EH (cell line): ENCODE measurements around the gene ZNF74.

Experiments used
- DNase-seq: peaks from one replicate; pipeline ENCODE4 v3.0.0-alpha.2; 2015; ENCODE audit warnings: low read depth

Gene ZNF74

DNA sequence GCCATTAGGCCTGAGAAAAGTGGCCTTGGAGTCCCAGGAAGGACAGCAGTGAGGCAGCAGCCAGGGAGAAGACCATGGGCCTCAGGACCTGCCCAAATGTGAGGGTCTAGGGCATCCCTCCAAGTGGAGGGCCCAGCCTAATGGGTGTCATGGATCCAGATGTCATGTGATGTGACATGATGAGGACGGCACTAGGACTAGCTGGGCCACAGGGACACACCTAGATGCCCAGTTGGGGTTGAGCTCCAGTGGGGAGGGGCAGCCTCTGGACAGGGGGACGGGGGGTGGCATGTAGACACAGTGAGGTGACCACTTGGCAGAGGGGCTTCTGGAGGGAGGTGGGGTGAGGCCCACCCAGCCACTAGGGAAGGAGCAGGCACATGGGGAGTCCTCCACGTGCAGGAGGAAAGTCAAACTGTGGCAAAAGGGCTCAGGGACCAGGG, 38.3 kb downstream of the ZNF74 start:
- no peak for DNase-seq

DNA sequence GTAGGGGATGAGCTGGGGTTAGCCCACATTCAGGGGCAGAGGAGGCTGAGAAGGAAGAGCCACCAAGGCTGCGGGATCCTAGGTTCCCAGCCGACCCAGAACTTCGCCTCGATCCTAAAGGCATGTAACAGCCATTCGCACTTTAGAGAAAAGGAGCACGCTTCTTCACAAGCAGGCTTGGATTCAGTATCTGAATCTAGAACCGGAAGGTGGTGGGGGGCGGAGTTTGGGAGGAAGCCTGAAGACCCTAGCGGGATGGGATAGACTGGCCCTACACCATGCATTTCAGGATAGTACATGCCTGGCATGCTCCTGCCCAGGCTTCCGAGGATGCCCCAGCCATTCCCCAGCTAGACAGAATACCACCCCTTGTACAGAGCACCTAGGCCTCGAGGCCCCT, 39.2 kb downstream of the ZNF74 start:
- no peak for DNase-seq

DNA sequence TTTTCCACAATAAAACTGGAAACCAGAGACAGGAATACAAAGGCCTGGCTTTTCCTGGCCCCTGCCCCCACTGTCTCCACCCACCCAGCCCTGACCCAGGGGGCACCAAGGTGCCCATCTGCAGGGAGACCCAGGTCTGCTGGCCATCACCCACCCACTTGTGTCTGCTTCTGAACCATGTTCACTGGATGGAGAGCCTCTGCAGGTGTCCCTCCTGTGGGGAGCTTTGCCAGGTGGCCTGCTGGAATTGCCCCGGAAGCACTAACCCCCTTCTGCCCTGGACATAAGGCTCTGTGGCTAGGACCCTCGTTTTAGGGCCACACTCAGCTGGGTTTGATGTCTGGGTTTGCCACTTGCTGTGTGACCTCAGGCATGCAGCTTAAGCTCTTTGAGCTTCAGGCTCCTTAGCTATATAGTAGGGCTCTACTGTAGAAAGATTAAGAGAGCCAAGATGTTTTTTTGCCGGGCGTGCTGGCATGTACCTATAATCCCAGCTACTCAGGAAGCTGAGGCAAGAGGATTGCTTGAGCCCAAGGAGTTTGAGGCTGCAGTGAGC, 39.8 kb downstream of the ZNF74 start:
- DNase-seq: no peak

DNA sequence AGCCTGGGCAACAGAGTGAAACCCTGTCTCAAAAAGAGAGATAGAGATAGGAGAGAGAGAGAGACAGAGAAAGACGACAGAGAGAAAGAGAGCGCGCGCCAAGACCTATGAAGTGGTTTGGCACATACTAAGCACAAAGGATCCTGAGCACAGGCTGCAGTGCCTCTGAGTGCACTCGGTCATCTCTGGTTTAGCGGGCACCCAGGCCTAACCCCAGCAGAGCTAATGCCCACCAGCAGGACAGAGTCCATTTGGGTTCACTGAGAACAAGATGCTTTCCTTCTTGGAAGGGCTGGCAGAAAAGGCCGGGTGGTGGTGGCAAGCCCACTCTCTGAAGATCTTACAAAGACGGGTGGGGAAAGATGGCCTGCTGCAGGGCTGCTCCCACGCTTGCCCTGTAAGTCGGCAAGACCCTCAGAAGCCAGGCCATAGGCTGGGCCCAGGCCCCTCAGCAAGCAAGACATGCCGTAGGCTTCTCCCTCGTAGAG, 40.4 kb downstream of the ZNF74 start:
- no peak for DNase-seq

DNA sequence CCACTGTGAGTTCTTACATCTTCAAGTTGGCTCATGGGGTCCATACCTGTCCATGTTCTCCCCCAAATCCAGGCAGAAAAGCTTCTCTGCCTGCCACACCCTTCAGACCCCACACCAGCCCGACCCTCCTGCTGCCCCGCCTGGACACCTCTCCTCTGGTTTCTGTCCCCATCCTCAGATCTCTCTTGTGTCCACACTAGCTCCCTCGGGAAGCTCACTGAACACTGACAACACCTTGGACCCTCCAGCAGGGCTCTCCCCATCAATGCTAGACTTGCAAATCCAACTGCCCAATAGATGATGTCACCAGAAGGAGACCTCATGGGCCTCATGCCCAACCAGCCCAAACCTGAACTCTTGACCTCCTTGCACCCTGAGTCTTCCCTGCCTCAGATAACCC, 40.8 kb downstream of the ZNF74 start:
- DNase-seq: peak; percentile 7

DNA sequence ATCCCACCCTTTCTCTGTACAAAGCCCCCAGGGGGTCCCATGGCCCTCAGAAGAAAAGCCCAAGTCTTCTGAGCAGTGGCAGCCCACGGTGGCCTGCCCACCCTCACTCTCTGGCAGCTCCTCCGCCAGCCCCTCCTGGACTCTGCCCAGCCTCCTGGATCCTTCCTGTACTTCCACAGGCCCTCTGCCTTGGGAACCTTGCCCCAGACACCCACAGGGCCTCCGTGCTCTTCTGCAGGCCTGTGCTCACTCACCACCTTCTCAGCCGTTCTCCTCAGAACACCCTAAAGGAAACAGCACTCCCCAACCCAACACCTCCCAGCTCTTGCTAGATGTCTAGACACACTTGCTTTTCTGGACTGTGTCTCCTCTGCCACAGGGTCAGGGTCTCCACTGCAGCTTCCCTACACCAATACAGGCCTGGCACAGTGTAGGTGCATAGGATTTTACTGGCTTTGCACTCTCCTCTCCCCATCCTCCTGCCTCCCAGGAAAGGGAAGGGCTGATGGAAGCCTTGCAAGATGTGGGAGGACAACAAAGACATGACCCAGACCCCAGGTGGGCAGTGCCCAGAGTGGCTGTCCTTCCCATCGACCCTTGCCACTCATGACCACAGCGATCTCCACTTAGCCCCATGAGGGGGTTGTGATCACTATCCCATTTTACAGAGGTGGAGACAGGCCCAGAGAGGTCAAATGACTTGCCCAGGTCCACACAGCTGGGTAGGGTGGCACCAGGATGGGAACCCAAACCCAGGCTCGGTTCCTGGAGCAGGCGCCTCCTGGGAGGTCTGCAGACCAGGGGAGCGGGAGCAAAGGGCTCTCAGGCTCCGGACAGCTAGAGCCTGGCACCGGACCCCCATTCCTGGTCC, 41.7 kb downstream of the ZNF74 start:
- peak; percentile 29 for DNase-seq

DNA sequence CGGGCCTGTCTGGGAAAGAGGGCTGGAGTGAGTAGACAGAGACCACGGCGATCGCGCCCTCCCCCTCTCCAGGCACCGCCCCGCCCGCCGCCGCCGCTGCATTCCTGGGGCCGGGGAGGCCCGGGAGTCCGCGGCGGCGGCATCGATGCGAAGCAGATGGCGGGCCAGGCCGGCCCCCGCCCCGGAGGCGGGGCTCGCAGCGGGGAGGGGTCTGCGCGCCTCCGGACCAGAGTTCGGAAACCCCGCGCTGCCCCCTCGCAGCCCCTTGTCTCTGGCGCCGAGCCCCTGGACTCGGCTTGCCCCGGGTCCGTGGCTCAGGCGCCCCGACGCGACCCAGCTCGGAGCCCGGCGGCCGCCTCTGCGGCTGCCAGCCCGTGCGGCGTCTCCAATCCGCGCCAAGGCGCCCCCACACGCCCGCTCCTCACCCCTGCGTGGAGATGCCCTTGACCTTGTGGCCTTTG, 42.4 kb downstream of the ZNF74 start:
- DNase-seq: peak; percentile 70

DNA sequence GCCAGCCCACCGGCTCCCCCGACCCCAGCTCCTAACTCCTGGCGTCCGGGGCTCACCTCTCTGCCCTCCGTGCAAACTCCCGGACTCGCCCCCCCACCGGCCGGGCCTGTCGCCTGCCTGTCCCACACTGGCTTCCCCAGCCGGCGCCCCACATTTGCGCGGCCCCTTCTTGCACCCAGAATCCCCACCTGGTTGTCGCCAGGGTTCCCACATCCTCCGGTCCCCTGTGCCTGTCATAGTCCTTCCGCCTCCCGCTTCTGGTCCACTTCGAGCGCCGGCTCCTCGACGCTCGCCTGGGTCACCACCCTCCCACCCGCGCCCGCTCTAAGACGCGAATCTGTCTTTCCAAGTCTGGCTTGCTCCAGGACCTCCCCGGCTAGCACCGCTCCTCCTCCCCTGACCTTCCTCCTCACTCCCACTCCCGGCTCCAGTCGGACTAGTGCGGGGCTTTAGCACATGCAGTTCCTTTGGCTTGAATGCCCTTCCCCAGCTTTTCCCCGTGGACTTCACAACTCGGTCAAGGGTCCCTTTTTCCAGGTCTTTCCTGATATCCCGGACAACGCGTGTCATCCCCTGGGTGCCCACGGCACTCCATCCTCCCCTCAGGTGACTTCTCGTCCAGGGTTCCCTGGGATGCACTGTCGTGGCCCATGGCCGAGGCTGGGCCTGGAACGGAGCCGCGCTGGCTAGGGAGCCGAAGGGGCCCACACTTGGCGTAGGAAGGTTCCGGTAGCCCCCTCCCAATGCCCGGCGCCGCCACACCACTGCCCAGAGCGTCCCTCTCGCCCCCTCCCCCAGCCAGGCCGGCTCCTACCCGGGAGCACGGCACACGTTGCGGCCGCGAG, 43.0 kb downstream of the ZNF74 start:
- peak; percentile 58 for DNase-seq

DNA sequence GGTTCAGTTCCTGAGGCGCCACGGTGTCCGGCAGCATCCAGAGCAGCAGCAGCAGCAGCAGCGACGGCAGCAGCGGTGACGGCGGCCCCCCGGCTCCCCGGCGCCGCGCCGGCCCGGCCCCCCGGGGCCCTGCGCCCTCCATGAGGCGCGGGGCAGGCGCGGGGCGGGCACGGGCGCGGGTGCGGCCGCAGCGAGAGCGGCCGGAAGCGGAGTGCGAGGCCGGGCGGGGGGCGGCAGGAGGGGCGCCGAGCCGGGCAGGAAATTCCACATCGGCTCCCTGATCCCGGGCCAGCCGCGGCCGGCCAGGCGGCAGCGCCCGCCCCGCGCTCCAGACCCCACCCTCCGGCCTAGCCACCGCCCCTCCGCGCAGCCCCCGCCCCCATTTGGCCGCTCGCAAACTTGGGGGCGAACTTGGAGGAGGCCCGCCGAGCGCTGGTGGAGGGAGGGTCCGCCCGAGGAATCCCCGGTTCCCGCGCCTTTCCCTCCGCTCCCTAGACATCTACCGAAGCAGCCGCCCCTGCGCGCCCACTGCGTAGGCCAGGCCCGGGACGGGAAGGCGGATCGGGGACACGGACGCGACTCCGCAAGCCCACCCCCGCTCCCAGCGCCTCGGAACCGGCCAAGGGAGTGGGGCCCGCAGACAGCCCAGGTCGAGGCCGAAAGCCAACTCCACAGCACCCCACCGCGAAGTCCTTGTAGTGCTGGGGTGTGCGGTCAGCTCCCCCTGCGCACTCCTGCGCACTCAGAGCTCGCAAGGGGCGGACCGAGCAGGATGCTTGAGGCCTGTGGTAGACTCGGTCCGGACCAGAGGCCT, 43.9 kb downstream of the ZNF74 start, which contains the start of gene SCARF2:
Gene SCARF2 (minus strand): TSS at position 213 of the 814 bp plus-strand sequence. CDS start 71 bp downstream, at position 142.
- DNase-seq: peak; percentile 81

DNA sequence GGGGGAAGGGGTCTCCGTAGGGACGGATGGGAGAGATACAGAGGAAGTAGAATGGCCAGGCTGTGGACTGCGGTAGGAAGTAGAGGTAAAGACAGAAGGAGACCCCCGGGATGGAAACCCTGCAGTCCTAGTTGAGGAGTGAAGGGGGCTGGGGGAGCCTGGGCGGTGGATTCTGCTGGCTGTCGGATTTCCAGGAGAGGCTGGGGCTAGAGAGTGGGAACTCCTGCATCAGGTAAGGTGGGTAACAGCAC, 44.4 kb downstream of the ZNF74 start:
- no peak for DNase-seq

DNA sequence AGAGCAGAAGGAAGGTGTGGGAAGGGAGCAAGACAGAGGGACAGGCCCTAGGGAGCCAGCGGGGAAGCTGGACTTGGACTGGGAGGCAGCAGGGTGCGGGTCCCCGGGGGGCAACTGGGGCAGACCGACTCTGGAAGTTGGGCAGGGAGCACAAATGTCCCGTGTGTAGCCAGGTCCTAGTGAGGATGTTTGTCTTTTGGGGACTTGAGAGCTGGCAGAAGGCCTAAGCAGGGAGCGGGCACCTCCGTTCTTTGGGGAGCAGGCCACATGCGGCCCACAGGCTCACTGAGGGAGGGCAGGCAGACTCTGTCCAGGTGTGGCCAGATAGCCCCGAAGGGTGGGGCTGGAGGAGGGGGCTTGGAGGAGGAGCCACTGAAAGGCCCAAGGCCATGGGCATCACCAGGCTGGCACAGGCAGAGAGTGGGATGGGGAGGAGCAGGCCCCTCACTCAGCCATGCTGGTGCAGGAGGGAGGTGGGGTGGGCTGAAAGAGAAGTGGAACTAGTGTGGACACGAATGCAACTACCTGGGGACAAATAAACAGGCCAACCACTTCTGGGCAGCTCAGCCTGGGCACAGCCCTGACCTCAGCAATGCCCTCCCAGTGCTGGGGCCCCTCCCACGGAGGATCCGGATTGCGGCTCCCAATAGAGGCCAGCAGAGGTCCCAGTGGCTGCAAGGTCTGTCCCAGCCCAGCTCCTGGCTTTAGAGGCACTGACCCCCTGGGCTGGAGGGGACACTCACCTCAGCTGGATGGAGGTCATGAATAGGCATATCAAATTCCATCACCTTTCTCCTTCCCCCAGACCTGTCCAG, 44.9 kb downstream of the ZNF74 start:
- peak; percentile 49 for DNase-seq

DNA sequence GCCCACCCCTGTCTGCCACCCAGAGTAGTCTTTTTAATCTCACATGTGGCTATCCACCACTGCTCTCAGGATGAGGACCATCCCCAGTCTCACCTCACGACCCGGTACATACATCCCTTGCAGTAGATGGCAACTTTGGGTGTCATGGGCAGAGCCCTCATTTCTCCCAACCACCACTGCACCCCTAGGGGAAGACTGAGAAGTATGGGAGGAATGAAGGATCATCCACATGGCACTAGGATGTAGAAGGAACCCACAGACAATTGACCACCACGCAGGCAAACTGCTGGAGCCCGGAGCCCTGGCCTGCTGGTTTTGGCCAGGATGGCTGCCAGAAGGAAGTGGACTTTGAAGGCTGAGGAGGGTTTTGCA, 45.6 kb downstream of the ZNF74 start:
- no peak for DNase-seq

DNA sequence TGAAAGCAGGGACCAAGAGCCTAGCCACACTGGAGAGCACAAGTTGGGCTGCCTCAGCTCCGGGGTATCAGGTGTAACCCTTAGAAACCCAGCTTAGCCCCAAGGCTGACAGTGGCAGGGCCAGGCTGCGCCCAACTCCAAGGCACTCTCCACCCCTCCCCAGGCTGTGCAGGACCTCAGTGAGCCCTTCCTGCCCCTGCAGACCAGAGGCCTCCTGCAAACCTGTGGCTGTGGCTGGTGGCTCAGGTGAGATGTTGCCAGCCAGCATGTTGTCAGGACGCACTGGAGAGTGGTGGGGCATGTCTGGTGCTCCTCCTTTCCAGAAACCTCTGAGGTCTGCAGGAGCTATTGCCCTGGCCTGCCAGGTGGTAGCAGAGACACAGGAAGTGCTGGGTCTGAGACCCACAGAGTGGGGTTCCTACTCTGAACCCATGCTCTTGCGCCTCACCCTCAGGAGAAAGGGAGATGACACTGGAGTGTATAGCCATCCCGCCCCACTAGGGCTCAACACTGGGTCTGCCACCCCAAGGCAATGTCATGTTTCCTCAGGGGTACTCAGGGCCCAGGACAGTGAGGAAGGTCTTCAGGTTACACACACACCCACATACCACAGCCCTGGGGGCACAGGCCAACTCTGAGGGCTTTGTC, 46.1 kb downstream of the ZNF74 start:
- no peak for DNase-seq

DNA sequence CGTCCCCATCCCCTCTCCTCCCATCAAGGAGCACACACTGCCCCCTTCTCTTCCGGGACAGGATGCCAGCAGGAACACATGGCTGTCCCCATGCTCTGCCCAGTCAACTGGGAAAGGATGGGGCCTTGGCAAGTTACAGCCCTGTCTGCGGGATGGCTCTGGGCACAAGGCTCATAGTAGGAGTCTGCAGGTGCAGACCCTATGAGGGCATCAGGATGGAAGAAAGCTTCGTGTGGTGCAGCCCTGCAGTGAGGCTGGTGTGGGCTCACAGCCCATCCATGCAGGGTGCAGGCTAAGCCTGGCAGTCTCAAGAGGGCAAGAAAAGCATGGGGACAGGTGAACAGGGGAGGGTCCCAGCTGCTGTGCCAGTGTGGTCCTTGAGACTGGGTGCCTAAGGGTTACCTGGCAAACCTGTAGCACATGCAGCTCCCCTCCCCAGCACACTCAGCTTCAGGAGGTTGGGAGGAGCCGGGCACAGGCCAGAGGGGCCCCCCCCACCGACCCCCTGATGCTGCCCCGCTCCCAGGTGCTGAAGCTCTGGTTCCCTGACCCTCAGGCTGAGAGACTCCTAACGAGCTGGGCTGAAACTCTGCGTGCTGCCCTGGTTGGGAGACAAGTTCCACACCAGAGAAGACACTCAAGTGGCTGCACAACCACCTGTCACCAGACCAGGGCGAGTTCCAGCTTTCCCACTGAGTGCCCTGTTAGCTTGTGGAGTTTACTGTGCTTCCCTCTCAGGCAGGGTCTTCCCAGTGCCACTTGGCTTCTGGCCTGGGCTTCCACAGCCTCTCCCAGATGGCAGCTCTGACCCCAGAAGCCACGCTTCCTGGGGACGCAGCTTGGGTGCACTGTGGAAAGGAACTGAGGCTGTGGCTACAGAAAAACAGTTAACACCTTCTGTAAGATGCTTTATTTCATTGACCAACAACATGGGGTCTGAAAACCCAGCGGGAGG, 47.0 kb downstream of the ZNF74 start:
- no peak for DNase-seq

DNA sequence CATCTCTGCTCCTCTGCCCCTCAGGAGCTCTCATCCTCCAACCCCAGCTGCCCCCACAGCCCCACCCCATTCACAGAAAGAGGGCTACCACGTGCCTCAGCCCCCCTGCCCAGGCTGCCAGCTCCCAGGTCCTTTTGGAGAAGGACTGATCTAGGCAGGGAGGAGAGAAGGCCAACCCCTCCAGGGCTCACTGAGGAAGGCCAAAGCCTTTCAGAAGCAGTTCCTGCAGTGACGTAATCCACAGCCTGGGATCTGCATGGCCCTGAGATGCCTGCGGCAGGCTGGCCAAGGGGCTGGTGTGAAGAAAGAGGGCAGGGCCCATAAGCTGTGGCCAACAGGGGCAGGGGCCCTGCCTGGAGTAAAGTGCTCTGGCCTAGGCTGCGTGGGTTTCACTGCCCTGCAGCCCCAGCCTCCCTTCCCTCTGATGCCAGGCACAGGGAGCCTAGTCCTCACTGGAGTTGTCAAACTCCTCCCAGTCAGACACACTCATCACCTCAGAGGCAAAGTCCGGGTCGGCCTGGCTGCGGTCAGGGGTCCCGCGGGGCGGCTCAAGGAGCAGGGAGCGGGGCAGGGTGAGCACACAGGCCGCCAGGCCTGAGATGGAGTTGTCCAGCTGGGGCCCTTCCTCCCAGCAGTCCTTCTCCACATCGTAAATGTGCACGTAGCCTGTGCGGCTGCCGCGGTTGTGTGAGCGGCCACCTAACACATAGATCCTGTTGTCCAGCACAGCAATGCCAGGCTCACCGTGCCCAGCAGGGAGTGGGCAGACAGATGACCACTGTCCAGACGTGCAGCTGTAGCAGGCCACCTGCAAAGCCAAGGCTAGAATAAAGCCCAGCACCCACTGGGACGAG, 47.9 kb downstream of the ZNF74 start:
- DNase-seq: peak; percentile 62

DNA sequence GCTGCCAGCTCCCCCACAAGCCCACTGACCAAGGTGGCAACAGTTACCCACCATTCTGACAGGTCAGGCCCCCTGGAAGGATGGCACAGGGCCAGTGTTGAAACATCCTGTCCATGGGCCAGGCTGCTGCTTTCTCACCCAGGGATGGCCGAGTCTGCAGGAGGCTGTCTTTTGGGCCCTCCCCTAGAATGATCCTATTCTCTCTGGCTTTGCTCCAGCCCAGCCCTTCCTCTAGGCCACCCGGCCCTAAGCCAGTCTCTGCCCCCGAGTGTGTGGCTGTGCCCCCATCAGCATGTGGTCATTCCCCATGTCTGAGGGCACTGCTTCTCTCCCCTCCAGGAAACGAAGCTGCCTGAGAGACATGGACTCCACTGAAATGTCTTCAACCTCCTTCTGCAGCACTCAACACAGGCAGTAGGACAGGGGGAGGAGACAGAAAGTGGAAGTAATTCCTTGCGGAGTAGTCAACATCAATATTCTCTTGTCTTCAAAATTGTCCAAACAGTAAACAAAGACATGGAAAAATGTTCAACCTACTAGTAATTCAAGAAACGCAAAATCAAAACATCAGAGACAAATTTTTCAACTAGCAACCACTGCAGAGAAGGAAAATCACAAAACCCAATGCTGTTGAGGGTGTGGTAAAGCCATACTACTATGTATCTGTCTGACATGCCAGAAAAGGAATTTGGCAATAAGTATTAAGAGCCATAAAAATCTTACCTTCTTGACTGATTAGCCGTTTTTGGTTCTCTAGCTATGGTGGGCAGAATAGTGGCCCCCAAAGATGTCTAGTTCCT, 48.7 kb downstream of the ZNF74 start:
- DNase-seq: peak; percentile 30

DNA sequence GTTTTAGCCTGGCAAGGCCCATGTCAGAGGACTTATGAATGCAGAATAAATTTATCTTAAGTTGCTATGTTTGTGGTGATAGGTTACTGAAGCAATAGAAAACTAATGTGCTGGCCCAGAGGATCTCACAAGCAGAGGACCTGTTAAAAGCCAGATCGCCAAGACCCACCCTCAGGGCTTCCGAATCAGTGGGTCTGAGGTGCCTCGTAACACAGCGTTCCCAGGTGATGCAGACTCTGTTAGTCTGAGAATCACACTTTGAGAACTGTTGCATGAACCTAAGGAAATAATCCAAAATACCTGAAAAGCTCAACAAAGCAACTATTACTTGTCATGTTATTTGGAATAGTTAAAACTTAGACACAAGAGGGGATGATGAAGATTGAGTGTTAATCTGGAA, 50.4 kb downstream of the ZNF74 start:
- no peak for DNase-seq
